RWPE1 (cell line): ENCODE data around the gene KHDC1L.
"Not testable (repeated sequence)": the region's sequence is repeated elsewhere in the genome, so short reads cannot be mapped to it uniquely, and the experiment has no call there.

Source experiments
- CTCF ChIA-PET: fragments of 350-600 bp; sonication (Branson Sonifier 250); formaldehyde crosslinking; extraction: SDS; loops from one replicate; lab custom pipeline; 2021; lab: Yijun Ruan, JAX
- POLR2A ChIA-PET: fragments of 400-600 bp; formaldehyde crosslinking; extraction: SDS; loops from one replicate; lab custom pipeline; 2020; ENCODE audit warnings: antibody characterized with exemption; ENCODE audit not compliant: low non-redundant PET; lab: Yijun Ruan, JAX
- DNase-seq: peaks from one replicate; pipeline ENCODE4 v3.0.0; 2012; ENCODE audit warnings: low spot score
- H3K27ac ChIP-seq: fragments of 450-650 bp; 2 replicates; pipeline ENCODE4 v1.5.1; 2017
- CTCF ChIP-seq: fragments of 450-650 bp; conservative IDR thresholded peaks from 2 replicates; pipeline ENCODE4 v1.5.1; 2017; ENCODE audit warnings: low read depth, mild to moderate bottlenecking

Gene KHDC1L

GRCh38 chr6:73207221-73207837 is 18.0 kb downstream of the KHDC1L start:
- DNase-seq: no peak
- TF ChIP-seq CTCF: no peak
- ChIA-PET CTCF (no interaction called here), POLR2A (no interaction called here)
- H3K27ac ChIP-seq: no peak overlapping the region

GRCh38 chr6:73204252-73204651 is 21.0 kb downstream of the KHDC1L start:
- no peak for TF ChIP-seq CTCF
- no peak overlapping the region for H3K27ac ChIP-seq
- no peak for DNase-seq
- POLR2A ChIA-PET: no interaction called here
- CTCF ChIA-PET: no interaction called here

- ChIA-PET POLR2A (no interaction called here), CTCF (interaction anchor here (0.7 kb wide), 2 partner anchors 15 to 36 kb away, joined by 3 read pairs; no protein-coding TSS in a partner anchor)
- no peak for DNase-seq
- H3K27ac ChIP-seq: no peak overlapping the region
- no peak for TF ChIP-seq CTCF
These were observed 22.2 kb downstream of the KHDC1L start for GRCh38 chr6:73203098-73203497.

GRCh38 chr6:73200735-73201134 is 24.6 kb downstream of the KHDC1L start:
- DNase-seq: no peak
- POLR2A ChIA-PET: no interaction called here
- H3K27ac ChIP-seq: no peak overlapping the region

GRCh38 chr6:73200247-73200646 is 25.0 kb downstream of the KHDC1L start:
- H3K27ac ChIP-seq: no peak overlapping the region
- ChIA-PET POLR2A (no interaction called here), CTCF (interaction anchor here (0.7 kb wide), 1 partner anchor 768 kb away, joined by 3 read pairs; no protein-coding TSS in a partner anchor)
- no peak for DNase-seq
- TF ChIP-seq CTCF: no peak

More at GRCh38 chr6:73200735-73201134, 24.6 kb downstream of the KHDC1L start:
- TF ChIP-seq CTCF: no peak
- CTCF ChIA-PET: interaction anchor here (0.6 to 0.7 kb wide), 2 partner anchors 12 to 769 kb away, joined by 3 read pairs; no protein-coding TSS in a partner anchor

- POLR2A ChIA-PET: no interaction called here
- TF ChIP-seq CTCF: no peak
- H3K27ac ChIP-seq: no peak overlapping the region
- CTCF ChIA-PET: no interaction called here
- DNase-seq: no peak
These were observed 30.6 kb downstream of the KHDC1L start for GRCh38 chr6:73194744-73195143.

GRCh38 chr6:73193302-73193701 is 32.0 kb downstream of the KHDC1L start:
- POLR2A ChIA-PET: not testable (repeated sequence)

More at GRCh38 chr6:73193302-73193701, 32.0 kb downstream of the KHDC1L start:
- CTCF ChIA-PET, H3K27ac ChIP-seq, DNase-seq: not testable (repeated sequence)
